Measurements from ENCODE around the gene DLX5.

The DLX5 gene

DNA sequence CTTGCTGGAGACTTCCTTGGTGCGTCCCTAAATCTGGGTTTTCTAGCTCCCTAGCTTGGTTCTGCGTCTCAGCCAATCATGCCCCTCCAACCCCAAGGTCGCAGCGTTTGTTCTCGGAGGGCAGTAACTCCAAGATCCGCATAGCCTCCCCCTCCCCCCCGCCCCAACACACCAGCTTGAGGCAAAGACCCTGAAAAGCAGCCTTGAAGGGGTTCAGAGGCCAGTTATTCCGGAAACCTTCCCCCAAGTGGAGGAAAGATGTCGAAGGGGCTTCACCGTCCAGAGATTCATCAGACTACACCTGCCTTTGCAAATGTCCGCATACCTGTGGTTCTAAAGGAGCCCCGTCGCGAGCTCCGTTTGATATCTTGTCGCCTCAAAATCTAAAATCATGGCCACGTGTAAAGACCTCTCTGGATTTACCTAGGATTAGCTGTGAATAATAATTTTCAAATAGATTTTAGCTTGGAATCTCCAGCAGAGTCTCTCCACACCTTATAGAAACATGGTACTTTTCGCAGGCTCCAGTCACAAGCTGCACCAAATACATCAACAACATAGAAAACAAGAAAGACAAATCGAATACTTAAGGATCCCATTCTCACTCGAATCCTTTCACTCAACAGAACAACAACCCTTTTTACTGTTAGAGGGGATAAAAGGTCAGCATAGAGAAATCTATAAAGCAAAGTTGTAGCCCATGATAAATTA, 11.3 kb downstream of the DLX5 start:
- H3K27me3 ChIP-seq: peaks cover 100% of the 10 kb centered on the region

DNA sequence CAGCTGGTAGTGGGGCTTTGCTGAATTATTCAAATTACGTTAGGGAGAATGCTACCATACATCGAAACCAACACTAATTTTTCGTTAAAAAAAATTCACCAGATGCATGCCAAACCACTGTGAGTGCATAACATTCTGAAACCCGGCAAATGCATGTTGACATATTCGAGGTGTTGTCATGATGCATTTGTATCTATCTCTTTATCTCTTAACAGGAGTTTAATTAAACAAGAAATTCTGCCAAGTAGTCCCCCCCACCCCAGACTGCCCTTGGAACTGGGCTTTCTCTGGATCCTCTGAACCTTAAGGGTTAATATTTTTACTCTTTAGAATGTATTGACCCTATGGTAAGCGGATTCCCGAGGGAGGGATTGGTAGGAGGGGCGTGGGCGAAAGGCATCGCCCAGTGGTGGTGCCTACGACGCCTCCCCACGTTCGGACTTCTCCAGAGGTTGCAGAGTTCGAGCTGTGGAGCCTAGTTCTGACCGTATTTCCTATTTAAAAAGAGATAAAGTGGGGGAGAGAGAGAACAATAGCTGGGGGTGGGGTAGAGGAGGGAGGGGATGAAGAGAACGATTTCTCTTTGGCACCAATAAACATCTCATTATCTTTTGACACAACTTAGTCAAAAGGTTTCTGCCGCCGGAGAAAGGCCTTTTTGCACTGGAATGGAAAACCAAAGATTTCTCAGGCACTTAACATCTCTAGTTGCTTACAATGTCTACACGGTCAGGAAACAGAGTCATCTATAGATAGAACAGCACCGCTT, 12.1 kb downstream of the DLX5 start:
- no peak for TF ChIP-seq Cebpa-rat (IDR thresholded peaks at IDR 0.05)
- Histone ChIP-seq H3K27me3 (peaks cover 100% of the 10 kb centered on the region), H3K36me3 (no peaks in the 10 kb centered on the region), H3K4me2 (no peak overlapping the region), H3K9me3 (peaks cover 37% of the 10 kb centered on the region), H3K9ac (no peak overlapping the region), H3K4me3 (no peak overlapping the region), H3K4me1 (peaks cover 11% of the 10 kb centered on the region), H4K20me1 (no peaks in the 10 kb centered on the region), H3K27ac (no peak overlapping the region)

More for the DNA sequence above, 11.3 kb downstream of the DLX5 start:
- H3K4me2 ChIP-seq: no peak overlapping the region
- TF ChIP-seq Cebpa-rat (IDR thresholded peaks at IDR 0.05): no peak
- no peak overlapping the region for H3K27ac ChIP-seq
- no peak overlapping the region for H3K9ac ChIP-seq
- no peak overlapping the region for H3K4me3 ChIP-seq
- H3K36me3 ChIP-seq: no peaks in the 10 kb centered on the region
- peaks cover 34% of the 10 kb centered on the region for H3K9me3 ChIP-seq
- H3K4me1 ChIP-seq: peaks cover 18% of the 10 kb centered on the region
- no peaks in the 10 kb centered on the region for H4K20me1 ChIP-seq

GRCh38 chr7:97011536-97012364, 12.9 kb downstream of the DLX5 start:
- Histone ChIP-seq H3K4me3 (no peak overlapping the region), H3K27ac (no peak overlapping the region), H3K9me3 (peaks cover 38% of the 10 kb centered on the region), H3K27me3 (peaks cover 100% of the 10 kb centered on the region), H3K4me1 (peaks cover 7% of the 10 kb centered on the region), H4K20me1 (no peaks in the 10 kb centered on the region), H3K9ac (no peak overlapping the region), H3K36me3 (no peaks in the 10 kb centered on the region), H3K4me2 (no peak overlapping the region)
- TF ChIP-seq Cebpa-rat (IDR thresholded peaks at IDR 0.05): no peak

GRCh38 chr7:97011104-97011503, 13.5 kb downstream of the DLX5 start:
- H3K36me3 ChIP-seq: no peaks in the 10 kb centered on the region
- H3K27me3 ChIP-seq: peaks cover 100% of the 10 kb centered on the region
- H3K4me3 ChIP-seq: no peak overlapping the region
- no peak overlapping the region for H3K9ac ChIP-seq
- no peak overlapping the region for H3K4me2 ChIP-seq
- H3K9me3 ChIP-seq: peaks cover 38% of the 10 kb centered on the region
- no peak for TF ChIP-seq Cebpa-rat (IDR thresholded peaks at IDR 0.05)
- H3K27ac ChIP-seq: no peak overlapping the region
- H3K4me1 ChIP-seq: peaks cover 7% of the 10 kb centered on the region
- H4K20me1 ChIP-seq: no peaks in the 10 kb centered on the region

DNA sequence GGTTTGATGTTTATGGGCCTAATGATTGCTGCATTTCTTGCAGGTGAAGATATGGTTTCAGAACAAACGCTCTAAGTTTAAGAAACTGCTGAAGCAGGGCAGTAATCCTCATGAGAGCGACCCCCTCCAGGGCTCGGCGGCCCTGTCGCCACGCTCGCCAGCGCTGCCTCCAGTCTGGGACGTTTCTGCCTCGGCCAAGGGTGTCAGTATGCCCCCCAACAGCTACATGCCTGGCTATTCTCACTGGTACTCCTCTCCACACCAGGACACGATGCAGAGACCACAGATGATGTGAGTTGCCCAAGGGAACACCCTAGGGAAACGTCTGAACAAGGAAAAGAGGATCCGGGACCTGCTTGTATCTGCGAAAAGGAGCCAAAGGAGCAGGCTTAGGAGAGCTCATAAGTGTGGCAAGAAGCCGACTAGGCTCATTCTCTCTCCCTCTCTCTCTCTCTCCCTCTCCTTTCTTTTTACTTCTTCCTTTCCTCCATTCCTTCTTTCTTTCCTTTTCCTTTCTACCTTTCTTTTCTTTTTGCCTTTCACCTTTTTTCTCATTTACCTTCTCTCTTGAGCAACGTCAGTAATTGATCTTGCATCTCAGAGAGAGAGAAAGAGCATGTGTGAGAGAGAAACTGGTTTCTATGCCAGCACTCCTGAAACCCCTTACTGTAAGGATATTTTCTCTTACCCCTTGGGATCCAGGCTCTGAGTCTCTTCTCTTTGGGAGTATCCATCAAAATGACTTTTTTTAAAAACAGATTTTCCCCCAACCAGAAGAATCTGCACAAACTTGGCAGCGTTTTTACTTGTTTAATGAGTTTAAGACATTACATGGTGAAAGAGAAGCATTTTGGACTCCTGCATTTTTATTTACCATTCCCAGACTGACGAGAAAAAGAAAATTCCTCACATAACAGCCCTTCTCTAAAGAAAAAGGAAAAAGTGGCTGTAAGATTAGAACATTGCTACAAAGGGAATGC, 14.6 kb downstream of the DLX5 start:
- peaks cover 7% of the 10 kb centered on the region for H3K4me1 ChIP-seq
- H3K27me3 ChIP-seq: peaks cover 100% of the 10 kb centered on the region
- H3K4me3 ChIP-seq: no peak overlapping the region
- no peak overlapping the region for H3K27ac ChIP-seq
- peaks cover 38% of the 10 kb centered on the region for H3K9me3 ChIP-seq
- H4K20me1 ChIP-seq: no peaks in the 10 kb centered on the region
- H3K36me3 ChIP-seq: no peaks in the 10 kb centered on the region
- no peak for TF ChIP-seq Cebpa-rat (IDR thresholded peaks at IDR 0.05)
- no peak overlapping the region for H3K9ac ChIP-seq
- H3K4me2 ChIP-seq: 0 out of 2 replicates have a peak overlapping the region, but pooled peaks have one; percentile 33

- H3K4me3 ChIP-seq: no peak overlapping the region
- no peak overlapping the region for H3K27ac ChIP-seq
- H3K27me3 ChIP-seq: peaks cover 93% of the 10 kb centered on the region
- no peaks in the 10 kb centered on the region for H4K20me1 ChIP-seq
- no peaks in the 10 kb centered on the region for H3K36me3 ChIP-seq
- no peak for TF ChIP-seq Cebpa-rat (IDR thresholded peaks at IDR 0.05)
- peaks cover 46% of the 10 kb centered on the region for H3K9me3 ChIP-seq
- peaks cover 7% of the 10 kb centered on the region for H3K4me1 ChIP-seq
- no peak overlapping the region for H3K4me2 ChIP-seq
- no peak overlapping the region for H3K9ac ChIP-seq
These were observed 16.2 kb downstream of the DLX5 start for GRCh38 chr7:97008275-97008917.

- no peaks in the 10 kb centered on the region for H3K36me3 ChIP-seq
- H3K27ac ChIP-seq: no peak overlapping the region
- TF ChIP-seq Cebpa-rat (IDR thresholded peaks at IDR 0.05): no peak
- peaks cover 50% of the 10 kb centered on the region for H3K9me3 ChIP-seq
- H3K4me1 ChIP-seq: peaks cover 7% of the 10 kb centered on the region
- no peak overlapping the region for H3K4me3 ChIP-seq
- H4K20me1 ChIP-seq: no peaks in the 10 kb centered on the region
- peaks cover 87% of the 10 kb centered on the region for H3K27me3 ChIP-seq
- no peak overlapping the region for H3K9ac ChIP-seq
- no peak overlapping the region for H3K4me2 ChIP-seq
These were observed 17.1 kb downstream of the DLX5 start for GRCh38 chr7:97007583-97007861.

DNA sequence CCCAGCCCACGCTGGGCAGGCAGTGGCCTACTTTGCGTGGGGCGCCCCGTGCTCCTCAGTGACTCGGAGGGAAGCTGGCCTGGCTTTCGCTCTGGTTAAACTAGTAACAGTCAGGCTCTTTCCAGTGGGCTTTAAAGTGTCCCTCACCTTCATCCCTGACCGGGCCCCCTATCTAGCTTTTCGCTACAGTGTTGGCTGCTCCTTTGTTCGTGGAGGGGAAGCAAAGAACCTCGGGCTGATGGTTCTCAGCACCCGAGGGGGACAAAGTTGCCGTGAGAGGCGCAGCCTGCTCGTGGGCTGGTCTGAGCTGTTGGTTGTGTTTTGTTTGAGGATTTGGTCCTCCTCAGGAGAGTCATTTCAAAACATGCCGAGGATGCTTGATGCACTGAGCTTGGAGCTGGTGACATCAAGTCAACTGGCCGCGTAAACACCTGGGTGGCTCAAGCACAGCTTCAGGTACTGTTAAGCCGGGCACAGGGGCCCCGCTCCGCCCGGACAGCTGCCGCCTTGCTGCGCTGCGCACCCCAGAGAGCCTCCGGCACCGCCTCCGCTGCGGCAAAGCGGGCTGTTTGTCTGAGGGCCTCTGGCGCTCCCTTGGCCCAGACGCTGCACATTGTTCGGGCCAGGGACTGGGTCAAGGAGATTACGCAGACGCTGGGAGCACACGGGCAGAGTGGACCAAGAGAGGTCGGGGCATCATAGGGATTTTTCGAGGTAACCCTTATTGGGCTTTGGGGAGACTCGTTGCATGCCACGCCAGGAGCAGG, 17.6 kb downstream of the DLX5 start:
- Histone ChIP-seq H3K36me3 (no peaks in the 10 kb centered on the region), H4K20me1 (no peaks in the 10 kb centered on the region), H3K27me3 (peaks cover 84% of the 10 kb centered on the region), H3K4me1 (peaks cover 7% of the 10 kb centered on the region), H3K4me3 (no peak overlapping the region), H3K9ac (no peak overlapping the region), H3K9me3 (peaks cover 50% of the 10 kb centered on the region), H3K27ac (no peak overlapping the region), H3K4me2 (no peak overlapping the region)
- TF ChIP-seq Cebpa-rat (IDR thresholded peaks at IDR 0.05): no peak

Measured in BLaER1 (cell line).